Loucy (cell line): Measurements from ENCODE around the gene IL1R2.

Source experiments
- H2AFZ ChIP-seq: fragments of 200-600 bp; sonication (generic); 2 replicates; pipeline ENCODE4 v1.6.0; 2016; ENCODE audit warnings: antibody characterized with exemption, mild to moderate bottlenecking, low read length, moderate library complexity
- H3F3A ChIP-seq: fragments of 200-600 bp; 2 replicates; pipeline ENCODE4 v1.6.0; 2016; ENCODE audit warnings: antibody characterized with exemption, low read depth, mild to moderate bottlenecking
- H3K27me3 ChIP-seq: fragments of 200-600 bp; sonication (generic); 2 replicates; pipeline ENCODE4 v1.6.1; 2014; ENCODE audit warnings: low read length, mild to moderate bottlenecking; ENCODE audit not compliant: insufficient read depth, poor library complexity, severe bottlenecking
- H3K36me3 ChIP-seq: fragments of 200-600 bp; sonication (generic); 2 replicates; pipeline ENCODE4 v1.6.1; 2016; ENCODE audit warnings: low read length; ENCODE audit not compliant: insufficient read depth
- H3K4me1 ChIP-seq: fragments of 200-600 bp; sonication (generic); 2 replicates; pipeline ENCODE4 v1.5.1; 2014; ENCODE audit warnings: low read length, mild to moderate bottlenecking; ENCODE audit not compliant: insufficient read depth, poor library complexity, severe bottlenecking
- H3K4me2 ChIP-seq: fragments of 200-600 bp; sonication (generic); 2 replicates; pipeline ENCODE4 v1.6.0; 2014; ENCODE audit warnings: antibody characterized with exemption, low read length, low read depth, mild to moderate bottlenecking; ENCODE audit not compliant: poor library complexity, severe bottlenecking
- H3K4me3 ChIP-seq: fragments of 200-600 bp; sonication (generic); 2 replicates; pipeline ENCODE4 v1.5.1; 2014; ENCODE audit warnings: low read length, mild to moderate bottlenecking, mixed read lengths; ENCODE audit not compliant: poor library complexity, severe bottlenecking
- H3K79me2 ChIP-seq: fragments of 200-600 bp; sonication (generic); 2 replicates; pipeline ENCODE4 v1.6.1; 2014; ENCODE audit warnings: low read length; ENCODE audit not compliant: insufficient read depth
- H3K9ac ChIP-seq: fragments of 200-600 bp; sonication (generic); 2 replicates; pipeline ENCODE4 v1.6.0; 2014; ENCODE audit warnings: mild to moderate bottlenecking, low read depth, low read length, moderate library complexity; ENCODE audit not compliant: poor library complexity, severe bottlenecking
- H3K9me2 ChIP-seq: fragments of 200-600 bp; sonication (generic); replicated peaks from 2 replicates; pipeline ENCODE4 v1.6.1; 2016; ENCODE audit warnings: low read depth, low read length, mixed read lengths
- H3K9me3 ChIP-seq: fragments of 200-600 bp; sonication (generic); 2 replicates; pipeline ENCODE4 v1.6.1; 2014; ENCODE audit warnings: mild to moderate bottlenecking, antibody characterized with exemption, low read length, low read depth; ENCODE audit not compliant: insufficient read depth
- H4K20me1 ChIP-seq: fragments of 200-600 bp; sonication (generic); 2 replicates; pipeline ENCODE4 v1.6.0; 2014; ENCODE audit warnings: antibody characterized with exemption, low read length, mild to moderate bottlenecking; ENCODE audit not compliant: insufficient read depth, poor library complexity, severe bottlenecking
- CTCF ChIP-seq: fragments of 200-600 bp; sonication (generic); conservative IDR thresholded peaks from 2 replicates; pipeline ENCODE4 v1.5.1; 2014; ENCODE audit warnings: mild to moderate bottlenecking, antibody characterized with exemption, low read length
- EZH2phosphoT487 ChIP-seq: fragments of 200-600 bp; IDR thresholded peaks from 2 replicates; pipeline ENCODE4 v1.6.1; 2018; ENCODE audit warnings: antibody characterized with exemption, mild to moderate bottlenecking, moderate library complexity, borderline replicate concordance

Gene IL1R2

GRCh38 chr2:101958061-101958460 lies 33.7 kb upstream of the IL1R2 start:
- Histone ChIP-seq H2AFZ (no peak overlapping the region), H3K9ac (no peak overlapping the region), H3K4me3 (no peak overlapping the region), H3K79me2 (no peaks in the 10 kb centered on the region), H3F3A (no peaks in the 10 kb centered on the region), H4K20me1 (no peaks in the 10 kb centered on the region), H3K9me2 (no peaks in the 10 kb centered on the region), H3K27me3 (no peaks in the 10 kb centered on the region), H3K9me3 (no peaks in the 10 kb centered on the region; the same call in 1 of the 2 replicates), H3K4me1 (no peaks in the 10 kb centered on the region), H3K36me3 (no peaks in the 10 kb centered on the region), H3K4me2 (no peak overlapping the region)
- no peak for TF ChIP-seq CTCF
- TF ChIP-seq EZH2phosphoT487, result no peak

GRCh38 chr2:101960819-101961337 lies 30.9 kb upstream of the IL1R2 start:
- H4K20me1 ChIP-seq, result no peaks in the 10 kb centered on the region
- TF ChIP-seq CTCF (no peak), EZH2phosphoT487 (no peak)
- no peaks in the 10 kb centered on the region for H3K36me3 ChIP-seq
- H3K9me3 ChIP-seq, result no peaks in the 10 kb centered on the region; the same call in 1 of the 2 replicates
- no peaks in the 10 kb centered on the region for H3F3A ChIP-seq
- H3K4me1 ChIP-seq, result no peaks in the 10 kb centered on the region
- no peak overlapping the region for H3K4me2 ChIP-seq
- H3K9me2 ChIP-seq, result no peaks in the 10 kb centered on the region
- no peak overlapping the region for H2AFZ ChIP-seq
- no peak overlapping the region for H3K9ac ChIP-seq
- H3K79me2 ChIP-seq, result no peaks in the 10 kb centered on the region
- no peak overlapping the region for H3K4me3 ChIP-seq
- H3K27me3 ChIP-seq, result no peaks in the 10 kb centered on the region

GRCh38 chr2:101961338-101962191 lies 30.2 kb upstream of the IL1R2 start:
- H3K4me3 ChIP-seq, result no peak overlapping the region
- no peaks in the 10 kb centered on the region for H3K36me3 ChIP-seq
- no peaks in the 10 kb centered on the region for H3K9me2 ChIP-seq
- no peaks in the 10 kb centered on the region for H3K79me2 ChIP-seq
- H3K4me1 ChIP-seq, result no peaks in the 10 kb centered on the region
- H3K27me3 ChIP-seq, result no peaks in the 10 kb centered on the region
- H2AFZ ChIP-seq, result no peak overlapping the region
- H3F3A ChIP-seq, result no peaks in the 10 kb centered on the region
- no peaks in the 10 kb centered on the region for H4K20me1 ChIP-seq
- TF ChIP-seq CTCF (no peak), EZH2phosphoT487 (no peak)
- no peak overlapping the region for H3K9ac ChIP-seq
- no peak overlapping the region for H3K4me2 ChIP-seq
- H3K9me3 ChIP-seq, result no peaks in the 10 kb centered on the region; the same call in 1 of the 2 replicates
